K562 (cell line): Measurements from ENCODE around the gene ANO9. TPM values are rescaled to one million over a fixed set of nuclear protein-coding genes. Genes with fewer than 3 reads are reported as not detected.

Experiments used
- BCOR ChIP-seq: fragments of 450-650 bp; IDR thresholded peaks from 2 replicates; pipeline ENCODE4 v1.6.1; 2016
- FOXM1 ChIP-seq, 2 experiments: fragments of 450-650 bp in 1 of 2; sonication (generic) in 1 of 2; formaldehyde crosslinking in 1 of 2; IDR thresholded peaks; 2 replicates each; pipeline versions ENCODE4 v1.6.1 to v1.9.0; 2017 to 2022; ENCODE audit warnings: low read depth in 2 of 2, mild to moderate bottlenecking in 2 of 2, missing genetic modification reagents in 1 of 2, moderate library complexity in 1 of 2
- NFIC ChIP-seq: fragments of 450-650 bp; IDR thresholded peaks from 2 replicates; pipeline ENCODE4 v1.6.1; 2017; ENCODE audit warnings: mild to moderate bottlenecking, inconsistent platforms
- PCBP1 ChIP-seq: fragments of 200-400 bp; formaldehyde crosslinking; IDR thresholded peaks from 2 replicates; pipeline ENCODE4 v1.6.1; 2018; ENCODE audit warnings: mild to moderate bottlenecking, low read depth, low read length; ENCODE audit not compliant: poor library complexity, severe bottlenecking
- RCOR1 ChIP-seq, 2 experiments: IDR thresholded peaks; 2 replicates each; pipeline ENCODE4 v1.6.1; 2012; ENCODE audit warnings: low read depth in 2 of 2, low read length in 2 of 2, borderline replicate concordance in 1 of 2, improper control_type of control experiment in 1 of 2
- SAFB ChIP-seq: fragments of 200-400 bp; formaldehyde crosslinking; IDR thresholded peaks from 2 replicates; pipeline ENCODE4 v1.6.1; 2017; ENCODE audit warnings: low read depth, low read length, borderline replicate concordance
- ZNF431 ChIP-seq: sonication (generic); formaldehyde crosslinking; IDR thresholded peaks from 2 replicates; pipeline ENCODE4 v1.8.0; 2022; ENCODE audit warnings: mild to moderate bottlenecking, missing genetic modification reagents
- ZNF707 ChIP-seq: fragments of 250-450 bp; sonication (Bioruptor Pico); conservative IDR thresholded peaks from 2 replicates; pipeline ENCODE4 v1.8.0; 2022; ENCODE audit warnings: inconsistent platforms, mild to moderate bottlenecking, moderate library complexity
- polyA plus RNA-seq, 8 experiments: library from polyadenylated mRNA; depleted of rRNA in 4 of 8; stranded (reverse) in 5 of 8; unstranded in 3 of 8; fragments of >200 nt; fragmentation: Nextera tagmentation in 2 of 8; fragmentation: Illumina TruSeq in 1 of 8; extraction: Ambion mirVana in 2 of 8; extraction: Trizol in 1 of 8; gene quantifications; 2 replicates each; pipeline versions ENCODE4 v1.2.1 to v1.2.3, GENCODE V29; 2011 to 2014; ENCODE audit warnings: inconsistent platforms in 1 of 8, missing spikeins in 1 of 8
- total RNA-seq, 7 experiments: library from RNA; depleted of rRNA in 6 of 7; stranded (reverse); fragments of >200 nt in 6 of 7; fragmentation: Illumina TruSeq in 2 of 7; extraction: Trizol in 2 of 7; gene quantifications; 2 replicates each; pipeline versions ENCODE4 v1.2.1 to v1.2.3, GENCODE V29; 2011 to 2021; ENCODE audit warnings: low replicate concordance in 1 of 7

ANO9 gene
- total and polyA plus RNA-seq, 9 of the 15 experiments (the other 6 are each of a cell fraction or from before 2014, with no cell fraction given): 0.20 to 14.5 (median 4.5) TPM

GRCh38 chr11:394858-395655 is 46.8 kb downstream of the ANO9 start (continued):
- TF ChIP-seq SAFB (0 out of 2 replicates have a peak, but pooled peaks have one; percentile 4), PCBP1 (peak; percentile 22), FOXM1 (IDR thresholded peaks at IDR 0.05; ENCODE audit: low read depth) (no peak), FOXM1 (CRISPR knock-in tag; IDR thresholded peaks at IDR 0.05; ENCODE audit: low read depth) (no peak), RCOR1 (IDR thresholded peaks at IDR 0.05; ENCODE audit: borderline replicate concordance in 1 of 2, low read depth in 2 of 2, low read length in 2 of 2) (peak in 1 of 2 experiments; percentile 49; a peak in 2 of 4 replicates), NFIC (peak; percentile 57), ZNF431 (CRISPR knock-in tag) (0 out of 2 replicates have a peak, but pooled peaks have one; percentile 6), BCOR (peak; percentile 94), ZNF707 (CRISPR knock-in tag) (no peak)
